GM19452 (cell line): ENCODE results near the gene HSD17B14.
"Not testable (repeated sequence)": the region's sequence is repeated elsewhere in the genome, so short reads cannot be mapped to it uniquely, and the experiment has no call there.

ENCODE experiments used
- ATAC-seq: cut with Tn5 transposase; IDR thresholded peaks from one replicate; pipeline ENCODE4 v1.9.1; 2021; ENCODE audit not compliant: unreplicated experiment

HSD17B14 gene

GRCh38 chr19:48799358-48800300, 36.7 kb downstream of the HSD17B14 start:
- ATAC-seq: no peak

DNA sequence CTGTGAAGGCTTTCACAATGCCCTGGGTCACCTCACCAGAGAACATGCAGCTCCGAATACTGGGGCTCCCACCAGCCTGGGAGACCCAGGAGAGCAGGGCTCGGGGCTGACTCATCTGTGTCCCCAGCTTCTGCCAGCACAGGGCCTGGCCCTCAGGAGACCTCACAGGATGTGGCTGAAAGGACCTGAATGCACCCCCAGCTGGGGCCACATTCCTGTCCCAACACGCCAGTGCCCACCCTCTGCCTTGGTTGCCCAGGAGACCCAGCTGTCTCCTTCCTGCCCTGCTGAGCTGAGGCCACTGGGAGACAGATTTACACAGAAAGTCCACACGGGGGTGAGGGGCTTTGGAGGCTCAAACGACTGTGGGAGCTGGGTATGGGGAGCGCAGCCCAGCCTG, 37.4 kb downstream of the HSD17B14 start:
- ATAC-seq: no peak

- no peak for ATAC-seq
Observed at GRCh38 chr19:48797103-48797502, 39.2 kb downstream of the HSD17B14 start.

- ATAC-seq: no peak
Observed at GRCh38 chr19:48796298-48797083, 39.8 kb downstream of the HSD17B14 start.

DNA sequence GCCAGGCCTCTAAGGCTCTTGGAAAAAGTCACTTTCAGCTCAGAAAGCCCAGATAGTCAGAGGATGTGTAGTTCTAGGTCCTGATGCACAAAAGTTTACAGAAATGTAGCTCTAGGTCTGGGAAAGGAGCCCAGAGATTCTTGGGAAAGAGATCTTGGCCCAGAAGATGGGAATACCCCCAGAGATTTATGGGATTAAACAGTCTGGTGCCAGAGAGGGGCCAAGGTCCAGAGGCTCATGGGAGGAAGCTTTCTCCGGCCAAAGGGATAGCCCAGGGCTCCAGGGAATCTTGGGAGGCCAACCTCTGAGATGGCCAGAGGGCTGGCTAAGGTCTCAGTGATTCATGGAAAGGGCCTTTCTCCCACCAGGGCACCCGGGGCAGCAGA, 40.6 kb downstream of the HSD17B14 start:
- no peak for ATAC-seq

DNA sequence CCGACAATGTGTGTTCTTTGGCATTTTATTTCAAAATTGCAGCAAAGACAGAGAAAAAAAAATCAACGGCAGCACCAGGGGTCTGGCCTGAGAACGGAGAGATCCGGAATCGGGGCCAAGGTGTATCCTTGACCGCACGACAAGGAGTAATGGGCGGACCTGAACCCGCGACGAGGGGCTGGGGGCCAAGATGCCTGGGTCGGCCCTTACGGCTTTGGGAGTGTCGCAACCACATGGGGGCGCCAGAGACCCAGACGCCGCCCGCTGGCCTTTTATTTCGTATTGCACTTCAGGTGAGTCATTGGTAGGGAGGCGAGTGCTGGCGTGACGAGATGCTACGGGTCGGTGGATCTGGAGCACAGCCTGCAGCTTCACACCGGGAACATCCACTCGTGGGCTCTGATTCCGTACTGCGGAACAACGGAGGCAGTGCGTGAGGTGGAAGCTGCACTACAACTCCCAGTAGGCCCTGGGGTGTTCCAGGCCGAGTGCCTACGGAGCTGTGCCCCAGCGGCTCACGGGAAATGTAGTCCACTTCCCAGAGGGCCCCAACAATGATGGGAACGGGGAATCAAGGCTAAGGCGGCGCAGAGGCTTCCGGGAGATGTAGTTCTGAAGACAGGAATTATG, 41.1 kb downstream of the HSD17B14 start:
- ATAC-seq: peak; percentile 75

DNA sequence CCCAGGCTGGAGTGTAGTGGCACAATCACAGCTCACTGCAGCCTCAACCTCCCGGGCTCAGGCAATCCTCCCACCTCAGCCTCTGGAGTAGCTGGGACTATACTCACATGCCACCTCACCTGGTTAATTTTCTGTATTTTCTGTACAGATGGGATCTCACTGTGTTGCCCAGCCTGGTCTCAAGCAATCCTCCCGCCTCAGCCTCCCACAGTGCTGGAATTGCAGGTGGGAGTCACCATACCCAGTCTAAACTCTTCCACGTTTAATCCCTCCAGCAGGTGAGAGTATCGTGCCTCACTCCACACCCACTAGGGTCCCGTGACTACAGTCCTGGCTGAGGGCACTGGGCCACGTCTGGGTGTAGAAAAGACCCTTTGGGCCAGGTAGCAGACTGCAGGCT, 42.0 kb downstream of the HSD17B14 start:
- ATAC-seq: no peak

DNA sequence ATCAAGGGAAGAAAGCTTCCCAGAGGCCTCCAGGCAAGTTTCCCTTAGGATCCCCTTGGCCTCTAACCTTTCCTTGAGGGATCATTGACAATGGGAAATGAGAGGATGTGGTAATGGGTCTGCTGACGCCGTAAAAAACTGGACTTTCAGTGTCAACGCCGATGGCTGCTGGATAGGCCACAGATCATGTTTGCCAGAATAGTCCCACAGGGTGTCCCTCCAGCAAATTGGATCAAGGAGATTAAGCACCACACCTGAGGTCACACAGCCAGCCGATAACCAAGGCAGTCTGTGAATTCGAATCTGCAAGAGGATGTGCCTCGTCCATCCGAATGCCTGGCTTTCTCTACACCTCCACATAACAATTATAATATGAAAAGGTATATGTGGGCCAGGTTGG, 43.0 kb downstream of the HSD17B14 start:
- ATAC-seq: no peak

DNA sequence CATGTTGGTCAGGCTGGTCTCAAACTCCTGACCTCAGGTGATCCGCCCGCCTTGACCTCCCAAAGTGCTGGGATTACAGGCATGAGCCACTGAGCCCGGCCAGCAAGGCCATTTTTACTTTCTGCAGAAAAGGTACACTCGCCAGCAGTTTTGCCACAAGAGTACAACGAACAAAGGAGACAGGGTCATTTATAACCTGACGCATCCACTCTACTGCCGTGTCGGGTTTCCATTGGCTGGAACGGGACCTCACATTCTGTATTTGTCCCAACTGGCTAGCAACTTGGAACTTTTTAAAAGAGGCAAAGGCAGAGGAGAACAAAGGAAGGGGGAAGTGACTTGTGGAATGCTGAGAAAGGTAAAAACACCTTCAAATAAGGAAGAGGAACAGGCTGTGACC, 49.0 kb downstream of the HSD17B14 start:
- ATAC-seq: not testable (repeated sequence)

- not testable (repeated sequence) for ATAC-seq
Observed at GRCh38 chr19:48786422-48786821, 49.9 kb downstream of the HSD17B14 start.

DNA sequence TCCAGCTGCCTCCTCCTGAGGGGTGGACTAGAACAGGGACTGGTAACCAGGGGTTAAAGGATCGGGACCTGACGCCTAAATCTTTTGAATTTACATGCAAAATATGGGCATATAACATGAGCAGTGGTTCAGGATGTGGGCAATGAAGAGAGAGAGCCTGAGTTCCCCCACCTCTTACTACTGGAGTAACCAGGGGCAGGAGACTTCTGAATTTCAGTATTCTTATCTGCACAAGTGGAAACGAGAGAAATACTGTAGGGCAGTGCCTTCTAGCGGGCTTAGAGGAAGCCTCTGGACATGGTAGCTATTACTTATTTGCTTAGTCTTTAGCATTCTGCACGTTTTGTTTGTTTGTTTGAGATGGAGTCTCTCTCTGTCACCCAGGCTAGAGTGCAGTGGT, 51.8 kb downstream of the HSD17B14 start:
- no peak for ATAC-seq

- no peak for ATAC-seq
Observed at GRCh38 chr19:48780631-48781391, 55.5 kb downstream of the HSD17B14 start.

- ATAC-seq: no peak
Observed at GRCh38 chr19:48779636-48780035, 56.7 kb downstream of the HSD17B14 start.

GRCh38 chr19:48777720-48778119, 58.6 kb downstream of the HSD17B14 start:
- no peak for ATAC-seq

DNA sequence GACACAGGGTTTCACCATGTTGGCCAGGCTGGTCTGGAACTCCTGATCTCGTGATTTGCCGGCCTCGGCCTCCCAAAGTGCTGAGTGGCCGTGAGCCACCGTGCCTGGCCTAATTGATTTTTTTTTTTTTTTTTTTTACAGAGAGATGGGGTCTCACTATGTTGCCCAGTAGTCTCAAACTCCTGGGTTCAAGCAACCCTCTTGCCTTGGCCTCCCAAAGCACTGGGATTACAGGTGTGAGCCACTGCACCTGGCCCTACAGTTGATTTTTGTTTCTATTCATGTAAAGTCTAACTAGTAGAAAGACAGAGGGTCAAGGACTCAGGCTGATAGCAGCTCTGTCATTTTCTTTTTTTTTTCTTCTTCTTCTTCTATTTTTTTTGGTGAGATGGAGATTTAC, 59.2 kb downstream of the HSD17B14 start:
- no peak for ATAC-seq

DNA sequence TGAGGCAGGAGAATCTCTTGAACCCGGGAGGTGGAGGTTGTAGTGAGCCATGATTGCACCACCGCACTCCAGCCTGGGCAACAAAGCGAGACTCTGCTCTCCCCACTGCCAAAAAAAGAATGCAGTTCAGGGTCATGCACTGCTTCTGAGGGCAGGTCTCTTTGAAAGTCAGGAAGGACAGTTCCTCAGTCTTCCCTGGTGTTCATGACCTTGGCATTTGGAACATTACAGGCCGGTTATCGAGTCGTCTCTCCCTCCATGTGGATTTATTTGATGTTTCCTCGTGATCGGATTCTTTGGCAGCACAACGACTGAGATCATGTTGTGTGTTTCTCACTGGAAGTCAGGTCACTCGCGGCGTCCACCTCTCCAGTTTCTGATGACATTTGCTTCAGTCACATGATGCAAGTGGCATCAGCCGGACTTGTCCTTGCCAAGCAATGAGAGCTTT, 63.8 kb downstream of the HSD17B14 start:
- ATAC-seq: no peak

DNA sequence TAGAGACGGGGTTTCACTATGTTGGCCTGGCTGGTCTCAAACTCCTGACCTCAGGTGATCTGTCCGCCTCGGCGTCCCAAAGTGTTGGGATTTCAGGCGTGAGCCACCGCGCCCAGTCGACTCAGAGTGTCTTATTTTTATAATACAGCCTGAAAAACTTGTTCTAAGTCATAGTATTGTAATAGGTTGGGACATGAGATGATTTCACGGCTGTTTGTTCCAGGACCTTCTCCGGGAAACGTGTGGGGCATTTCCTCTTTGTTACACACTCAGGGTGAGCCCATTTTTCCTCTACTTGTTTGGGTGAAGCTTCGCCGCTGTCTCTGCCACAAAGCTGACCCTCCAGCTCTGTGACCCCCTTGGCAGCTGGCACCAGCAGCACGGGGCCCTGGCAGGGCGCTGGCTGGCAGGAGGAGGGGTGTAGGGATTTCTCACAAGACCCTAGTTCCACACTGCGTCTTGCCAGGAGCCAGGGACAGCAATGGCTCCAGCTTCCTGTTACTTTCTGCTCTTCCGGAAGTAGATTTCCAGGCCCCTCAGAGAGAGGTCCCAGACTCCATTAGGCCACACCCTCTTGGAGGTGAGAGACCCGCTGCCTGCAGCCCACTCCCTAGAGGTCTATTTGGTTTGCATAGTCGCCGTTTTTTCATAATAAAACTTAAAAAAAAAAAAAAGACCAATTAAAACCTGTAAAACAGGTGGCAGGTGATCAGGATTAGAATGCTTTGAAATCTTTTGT, 65.4 kb downstream of the HSD17B14 start:
- ATAC-seq: no peak

DNA sequence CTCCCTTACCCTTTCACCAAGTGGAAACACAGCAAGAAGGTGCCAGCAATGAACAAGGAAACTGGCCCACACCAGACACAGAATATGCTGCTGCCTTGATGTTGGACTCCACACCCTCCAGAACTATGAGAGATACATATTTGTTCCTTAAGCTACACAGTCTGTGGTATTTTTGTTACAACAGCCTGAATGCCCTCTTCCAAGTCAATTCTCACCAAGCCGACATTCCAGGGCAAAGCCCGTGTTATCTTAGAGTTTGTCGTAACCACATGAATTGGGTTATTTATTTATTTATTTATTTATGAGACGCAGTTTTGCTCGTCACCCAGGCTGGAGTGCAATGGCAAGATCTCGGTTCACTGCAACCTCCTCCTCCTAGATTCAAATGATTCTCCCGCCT, 66.0 kb downstream of the HSD17B14 start:
- ATAC-seq: no peak

DNA sequence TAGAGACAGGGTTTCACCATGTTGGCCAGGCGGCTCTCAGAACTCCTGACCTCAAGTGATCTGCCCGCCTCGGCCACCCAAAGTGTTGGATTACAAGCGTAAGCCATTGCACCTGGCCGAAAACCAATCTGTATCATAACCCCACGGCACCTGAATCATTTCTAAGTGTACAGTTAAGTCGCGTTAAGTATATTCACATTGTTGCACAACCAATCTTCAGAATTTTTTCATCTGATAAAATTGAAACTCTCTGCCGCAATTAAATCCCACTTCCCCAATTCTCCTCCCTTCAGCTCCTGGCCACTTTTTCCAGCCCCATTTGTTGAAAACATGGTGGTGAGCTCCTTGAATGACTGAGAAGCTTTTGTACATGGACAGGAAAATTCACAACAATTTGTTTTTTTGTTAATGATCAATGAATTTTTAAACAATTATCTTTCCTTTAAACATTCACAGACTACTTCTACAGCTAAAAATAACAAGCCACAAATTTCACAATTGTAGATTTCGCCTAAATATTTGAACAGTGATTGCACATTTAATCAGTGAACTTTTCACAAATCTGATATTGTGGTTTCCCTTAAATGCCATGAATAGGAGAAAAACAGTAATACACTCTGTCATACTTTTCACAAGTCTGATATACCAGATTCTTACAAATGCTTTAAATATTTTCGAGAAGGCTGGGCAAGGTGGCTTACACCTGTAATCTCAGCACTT, 67.1 kb downstream of the HSD17B14 start:
- no peak for ATAC-seq
